GM21423 (cell line): ENCODE data around the gene SLC45A1.

Experiments
- ATAC-seq: cut with Tn5 transposase; IDR thresholded peaks from one replicate; pipeline ENCODE4 v1.9.1; 2021; ENCODE audit warnings: mild to moderate bottlenecking, moderate library complexity; ENCODE audit not compliant: unreplicated experiment

Gene SLC45A1

DNA sequence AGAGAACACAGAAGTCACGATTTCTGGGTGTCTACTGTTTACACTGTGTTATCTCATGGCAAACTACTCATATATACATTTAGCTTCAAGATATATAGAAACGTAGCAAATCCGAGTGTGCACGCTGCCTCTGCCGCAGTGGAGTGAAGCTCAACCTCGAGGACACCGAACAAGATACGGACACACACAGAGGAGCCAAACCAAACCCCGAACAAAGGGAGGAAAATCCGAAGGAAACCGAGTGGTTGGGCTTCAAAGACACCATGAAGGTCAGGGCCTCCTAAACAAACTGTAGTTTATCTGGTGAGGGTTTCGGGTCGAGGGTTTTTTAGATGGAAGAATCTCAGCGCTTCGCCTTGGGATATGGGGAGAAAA lies 34.5 kb downstream of the SLC45A1 start:
- no peak for ATAC-seq

DNA sequence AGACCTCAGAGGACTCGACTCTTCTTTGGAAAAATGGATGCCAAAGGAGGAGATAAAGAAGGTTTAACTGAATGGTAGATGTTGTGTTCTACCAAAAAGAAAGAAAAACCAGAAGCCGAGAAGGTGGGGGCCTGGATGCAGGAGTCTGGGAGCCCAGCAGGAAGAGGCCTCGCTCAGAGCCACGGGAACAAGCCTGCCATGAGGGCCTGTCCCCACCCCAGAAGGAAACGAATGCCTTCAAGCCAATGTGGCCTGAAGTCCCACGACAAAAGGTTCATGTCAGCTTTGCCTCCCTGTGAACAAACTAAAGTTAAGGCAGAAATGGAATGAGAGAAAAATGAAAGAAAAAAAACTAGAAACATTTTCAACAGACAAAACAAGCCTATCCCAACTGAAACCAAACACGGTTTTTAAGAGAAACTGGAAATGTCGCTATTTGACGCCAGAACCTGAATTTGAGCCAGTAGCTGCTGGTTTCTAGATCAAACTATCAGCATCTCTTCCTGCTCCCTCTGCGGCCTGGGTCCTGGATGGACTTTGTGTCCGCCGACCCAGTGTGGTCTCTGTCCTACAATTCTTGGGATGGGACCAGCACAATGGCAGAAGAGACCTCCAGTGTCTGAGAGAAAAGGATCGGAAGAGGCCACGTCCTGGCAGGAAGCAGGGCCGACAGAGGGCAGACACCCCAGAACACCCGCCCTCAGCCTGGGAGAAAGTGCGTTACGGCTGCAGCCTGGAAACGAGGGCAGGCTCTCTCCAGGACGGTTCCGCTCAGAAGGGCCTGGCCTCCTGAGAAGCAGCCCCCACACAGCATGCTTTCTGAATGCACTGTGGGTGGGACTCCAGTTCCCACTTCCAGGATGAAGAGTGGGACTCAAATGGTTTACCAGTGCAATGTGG lies 35.2 kb downstream of the SLC45A1 start:
- ATAC-seq, result no peak

GRCh38 chr1:8354038-8354437 lies 36.1 kb downstream of the SLC45A1 start:
- ATAC-seq, result no peak

DNA sequence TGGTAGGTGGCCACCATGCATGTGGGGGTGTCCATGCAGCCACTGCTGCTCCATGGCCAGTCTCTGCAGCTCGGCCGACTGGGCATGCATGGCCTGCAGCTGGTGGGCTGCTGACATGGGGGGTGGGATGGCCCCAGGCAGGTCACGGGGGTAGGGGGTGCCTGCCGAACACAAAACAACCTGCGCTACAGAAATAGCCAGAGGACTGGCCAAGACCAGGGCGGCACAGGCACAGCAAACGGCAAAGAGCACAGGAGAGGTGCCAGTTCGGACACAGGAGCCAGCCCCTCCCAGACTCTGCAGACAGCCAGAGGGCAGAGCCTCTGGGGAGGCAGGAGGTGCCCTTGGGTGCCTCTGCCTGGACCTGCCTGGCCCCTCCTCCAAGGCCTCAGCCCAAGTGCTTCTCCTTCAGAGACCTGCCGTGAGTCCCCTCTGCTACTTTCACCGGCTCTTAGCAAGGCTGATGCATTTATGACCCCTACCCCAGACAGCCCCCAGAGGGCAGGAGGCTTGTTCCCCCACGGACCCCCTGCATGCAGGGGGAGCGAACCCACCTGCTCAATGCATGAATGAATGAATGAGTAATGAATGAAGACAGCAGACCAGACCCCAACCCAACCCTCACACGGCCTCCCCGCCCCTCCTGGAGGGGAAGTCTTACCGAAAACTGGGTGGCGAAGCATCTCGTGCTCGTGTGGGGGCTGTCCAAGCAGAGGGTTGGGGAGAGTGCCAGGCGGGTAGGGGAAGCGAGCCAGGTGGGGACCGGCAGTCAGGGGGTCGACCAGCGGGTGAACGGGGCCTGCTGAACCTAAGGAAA lies 37.7 kb downstream of the SLC45A1 start:
- no peak for ATAC-seq

DNA sequence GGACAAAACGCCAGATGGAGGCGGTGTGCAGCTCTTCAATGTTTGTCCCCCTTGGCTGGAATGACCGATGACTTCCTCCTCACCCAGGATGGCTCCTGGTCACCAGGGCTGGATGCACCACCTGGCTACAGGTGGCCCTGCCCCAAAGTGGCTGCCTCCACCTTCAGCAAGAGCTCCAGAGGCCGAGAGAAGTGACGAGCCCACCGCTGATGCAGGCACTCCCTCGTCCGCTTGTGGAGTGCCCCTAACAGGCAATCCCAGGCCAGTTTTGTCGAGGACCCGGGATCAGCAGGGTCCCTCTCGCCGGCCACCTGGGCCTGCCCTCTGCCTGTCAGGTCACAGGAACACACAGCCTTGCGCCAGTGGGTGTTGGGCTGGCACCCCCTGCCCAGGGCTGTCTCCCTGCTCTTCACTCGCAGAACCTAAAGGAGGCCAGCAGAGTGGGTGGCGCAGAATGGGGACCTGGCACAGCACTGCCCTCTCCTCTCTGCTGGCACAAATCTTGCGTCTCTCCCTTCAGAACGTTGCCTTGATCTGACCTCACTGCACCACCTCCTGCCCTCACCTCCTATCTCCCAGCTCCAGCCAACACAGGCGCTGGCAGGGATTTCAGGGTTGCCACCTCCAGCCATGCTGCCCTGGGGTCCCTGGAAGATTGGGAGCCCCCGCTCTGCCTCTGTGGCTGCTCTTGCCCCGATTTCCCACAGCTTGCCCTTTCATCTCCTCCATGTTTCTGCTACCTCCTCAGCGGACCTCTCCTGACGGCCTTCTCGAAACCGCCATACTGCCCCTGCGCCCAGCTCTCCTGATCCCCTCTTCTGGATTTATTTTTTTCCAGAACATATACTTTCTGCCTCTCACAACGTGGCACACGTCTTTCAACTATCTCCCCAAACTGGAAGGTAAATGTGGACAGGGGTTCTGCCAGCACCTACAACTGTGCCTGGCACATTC lies 38.6 kb downstream of the SLC45A1 start:
- ATAC-seq, result no peak

GRCh38 chr1:8357329-8358101 lies 39.6 kb downstream of the SLC45A1 start:
- no peak for ATAC-seq

- ATAC-seq, result no peak
Observed at GRCh38 chr1:8358241-8358896, 40.5 kb downstream of the SLC45A1 start.

DNA sequence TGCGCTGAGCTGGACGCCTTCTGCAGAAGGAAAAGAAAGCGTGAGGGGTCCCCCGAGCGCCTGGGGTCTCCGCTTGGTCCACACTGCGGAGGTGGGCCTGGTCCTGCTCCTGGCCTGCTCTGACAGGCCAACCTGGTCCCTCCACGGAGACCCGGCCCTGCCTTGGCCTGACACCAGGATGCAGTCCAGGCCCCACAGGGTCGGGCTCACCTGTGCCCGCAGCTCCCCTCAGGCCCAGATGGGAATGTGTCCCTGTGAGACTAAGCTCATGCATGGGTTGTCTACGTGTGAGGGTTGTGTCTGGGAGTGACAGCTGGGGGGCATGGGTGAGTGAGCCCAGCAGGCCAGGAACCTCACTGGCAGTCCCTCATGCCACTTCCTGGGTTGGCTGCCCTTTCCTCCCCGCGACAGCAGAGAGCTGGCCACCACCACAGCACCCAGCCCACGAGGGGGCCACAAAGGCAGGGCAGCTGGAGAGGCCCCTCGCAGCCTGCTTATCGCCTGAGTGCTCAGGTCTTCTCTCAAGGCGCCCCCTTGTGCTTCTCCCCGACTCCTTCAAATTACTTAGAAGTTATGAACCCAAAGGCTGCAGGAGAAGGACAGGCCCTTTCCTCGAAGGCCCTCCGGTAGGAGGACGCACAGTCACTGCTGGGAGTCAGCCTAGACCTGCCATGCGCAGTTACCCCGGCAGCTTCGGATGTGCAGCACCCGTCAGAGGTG lies 41.1 kb downstream of the SLC45A1 start:
- ATAC-seq, result no peak

DNA sequence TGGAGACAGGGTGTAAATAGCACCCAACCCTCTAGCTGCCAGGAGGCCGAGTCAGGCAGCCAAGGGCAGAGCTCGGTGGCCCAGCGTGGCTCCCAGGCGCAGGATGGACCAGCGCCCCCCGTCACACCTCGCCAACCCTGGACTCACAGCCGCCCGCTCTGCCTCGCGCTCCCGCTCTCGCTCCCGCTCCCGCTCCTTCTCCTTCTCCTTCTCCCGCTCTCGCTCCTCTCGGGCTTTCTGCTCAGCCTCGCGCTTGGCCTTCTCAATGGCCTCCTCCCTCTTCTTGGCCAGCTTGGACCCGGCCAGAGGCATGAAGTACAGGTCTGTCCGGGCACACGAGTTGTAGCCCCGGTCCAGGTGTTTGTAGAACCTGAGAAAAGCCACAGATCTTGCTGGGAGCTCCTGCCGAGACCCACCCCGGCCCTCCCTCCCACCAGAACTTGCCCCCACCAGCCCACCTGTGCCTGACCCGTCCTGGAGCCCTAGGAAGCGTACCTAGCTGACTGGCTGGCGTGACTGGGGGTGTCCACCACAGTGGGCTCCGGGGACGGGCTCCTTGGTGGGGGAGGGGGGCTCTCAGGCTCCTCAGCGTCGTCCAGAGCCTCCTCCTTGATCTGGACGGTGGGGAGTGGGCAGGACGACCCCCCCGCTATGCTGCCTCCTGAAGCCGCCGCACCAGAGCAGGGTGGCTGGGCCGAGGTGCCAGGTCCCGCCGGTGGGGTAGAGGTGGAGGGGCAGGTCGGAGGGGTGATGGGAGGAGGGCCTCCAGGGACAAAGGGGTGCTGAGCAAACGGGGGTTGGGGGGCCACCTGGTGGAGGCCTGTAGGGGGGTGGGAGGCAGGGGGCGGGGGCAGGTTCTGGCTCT lies 41.9 kb downstream of the SLC45A1 start:
- ATAC-seq, result no peak

- ATAC-seq, result no peak
Observed at GRCh38 chr1:8360493-8361197, 42.7 kb downstream of the SLC45A1 start.

DNA sequence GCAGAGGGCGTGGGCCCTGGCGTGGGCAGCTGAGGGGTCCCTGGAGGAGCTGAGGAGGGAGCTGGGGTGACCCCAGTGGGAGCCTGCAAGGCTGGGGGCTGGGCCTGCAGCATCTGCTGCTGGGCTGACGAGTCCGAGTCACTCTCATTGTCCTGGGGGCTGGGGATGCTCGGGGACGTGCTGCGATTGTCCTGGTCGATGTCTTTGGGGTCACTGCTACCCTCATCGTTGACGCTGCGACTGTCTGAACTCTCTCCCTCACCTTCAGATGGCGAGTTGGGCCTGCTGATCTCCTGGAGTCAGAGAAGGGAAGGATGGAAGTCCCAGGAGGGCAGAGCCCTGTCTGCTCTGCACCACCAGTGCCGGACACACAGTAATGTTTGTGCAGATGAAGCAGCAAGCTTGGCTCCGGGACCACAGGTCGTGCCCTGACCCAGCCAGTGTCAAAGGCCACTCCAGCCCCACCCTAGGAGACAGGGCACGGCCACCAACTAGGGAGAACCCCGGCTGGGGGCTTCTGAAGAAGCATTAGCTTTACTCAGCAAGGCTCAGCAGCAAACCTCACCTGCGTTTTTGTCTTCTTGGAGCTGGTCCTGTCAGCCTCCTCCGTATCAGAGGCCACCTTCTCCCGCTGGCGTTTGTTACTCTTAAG lies 43.4 kb downstream of the SLC45A1 start:
- ATAC-seq, result no peak

GRCh38 chr1:8362701-8363101 lies 44.8 kb downstream of the SLC45A1 start:
- no peak for ATAC-seq

DNA sequence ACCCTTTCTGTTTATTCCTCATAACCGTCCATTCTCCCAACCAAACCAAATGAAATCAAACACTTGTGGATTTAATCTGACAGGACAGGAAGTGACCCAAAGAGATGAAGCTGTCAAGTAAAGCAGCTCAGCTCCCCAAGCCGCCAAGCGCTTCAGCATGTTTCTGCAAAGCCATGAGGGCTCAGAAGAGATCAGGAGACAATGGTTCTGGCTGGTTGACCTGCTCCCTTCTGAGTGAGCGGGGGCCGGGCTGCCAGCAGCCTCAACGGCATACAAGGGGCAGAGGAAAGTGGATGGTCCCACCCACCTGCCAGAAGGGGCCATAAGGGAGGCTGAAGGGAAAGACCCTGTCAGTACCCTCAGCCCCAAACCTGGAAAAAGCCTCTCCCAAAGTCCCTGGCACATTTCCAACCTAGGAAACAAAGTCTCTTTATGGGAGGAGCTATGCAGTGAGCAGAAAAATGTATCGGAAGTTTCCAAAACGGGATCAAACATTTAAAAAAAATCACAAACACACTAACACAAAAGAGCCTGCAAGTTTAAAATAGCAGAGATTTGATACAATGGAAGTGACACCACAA lies 45.4 kb downstream of the SLC45A1 start:
- no peak for ATAC-seq

GRCh38 chr1:8363767-8364301 lies 45.9 kb downstream of the SLC45A1 start:
- ATAC-seq, result no peak

GRCh38 chr1:8364528-8365442 lies 46.9 kb downstream of the SLC45A1 start:
- no peak for ATAC-seq
